GM23248 (cell line): ENCODE data around the gene GRIA1.

Source experiments
- EZH2 ChIP-seq: fragments of 200-600 bp; sonication (generic); IDR thresholded peaks from 2 replicates; pipeline ENCODE4 v1.6.1; 2018; ENCODE audit warnings: antibody characterized with exemption, mild to moderate bottlenecking; ENCODE audit not compliant: insufficient read depth, poor library complexity, severe bottlenecking
- EZH2phosphoT487 ChIP-seq: fragments of 200-600 bp; sonication (generic); IDR thresholded peaks from 2 replicates; pipeline ENCODE4 v1.6.1; 2018; ENCODE audit warnings: antibody characterized with exemption, moderate library complexity, mild to moderate bottlenecking, low read depth; ENCODE audit not compliant: insufficient read depth

- TF ChIP-seq EZH2phosphoT487 (no peak), EZH2 (no peak)
Observed at GRCh38 chr5:153831973-153832372, 341.5 kb downstream of the GRIA1 start.
